ENCODE results near the gene SEMA5A.
A peak's percentile ranks its signal among the peaks of the same experiment; 100 is the strongest.

The SEMA5A gene

GRCh38 chr5:9375756-9376155 is 170.1 kb downstream of the SEMA5A start:
- WGBS: 97% methylated on average over 2 of the region's 2 CpGs
- no peak overlapping the region for H2AFZ ChIP-seq (ENCODE audit: low read depth, low read length)
- no peak overlapping the region for H2BK12ac ChIP-seq (ENCODE audit: low read length in 2 of 2)
- no peak overlapping the region for H3K14ac ChIP-seq (ENCODE audit: low read length in 2 of 2)
- H3K23ac ChIP-seq (ENCODE audit: low read length in 2 of 2): no peak overlapping the region
- no peak overlapping the region for H3K4me2 ChIP-seq (ENCODE audit: low read length, poor library complexity, severe bottlenecking)
- no peak overlapping the region for H2BK15ac ChIP-seq (ENCODE audit: low read depth, poor library complexity, severe bottlenecking)
- H3K36me3 ChIP-seq (ENCODE audit: control insufficient read depth in 1 of 2, insufficient read depth in 2 of 2, low read depth in 1 of 2, low read length in 2 of 2): peaks cover 7 to 11% of the 10 kb centered on the region in 2 experiments
- no peak overlapping the region for H3K4ac ChIP-seq (ENCODE audit: low read depth in 1 of 2, low read length in 2 of 2)
- no peak for DNase-seq
- peaks cover 3% of the 10 kb centered on the region for H3K4me1 ChIP-seq (ENCODE audit: control insufficient read depth, insufficient read depth, low read depth, low read length)
- H3K9ac ChIP-seq (ENCODE audit: low read length): no peak overlapping the region
- no peak overlapping the region for H2AK5ac ChIP-seq (ENCODE audit: low read length, severe bottlenecking)
- H3K79me1 ChIP-seq (replicated peaks; ENCODE audit: low read length, poor library complexity, severe bottlenecking): peaks cover 30% of the 10 kb centered on the region
- no peaks in the 10 kb centered on the region for H3K27me3 ChIP-seq (ENCODE audit: control insufficient read depth in 1 of 2, insufficient read depth in 1 of 2, low read length in 2 of 2)
- no peak overlapping the region for H2BK120ac ChIP-seq (ENCODE audit: low read depth, low read length)
- no peak overlapping the region for H3K4me3 ChIP-seq (ENCODE audit: insufficient read depth in 1 of 2, low read depth in 1 of 2, low read length in 2 of 2)
- no peak overlapping the region for H2BK5ac ChIP-seq (ENCODE audit: low read depth, low read length, poor library complexity, severe bottlenecking)
- H3K9me3 ChIP-seq (ENCODE audit: control insufficient read depth, low read length): no peaks in the 10 kb centered on the region
- no peak overlapping the region for H4K8ac ChIP-seq (ENCODE audit: low read length)
- H4K91ac ChIP-seq (ENCODE audit: low read length): no peak overlapping the region
- H3K18ac ChIP-seq (ENCODE audit: low read depth in 1 of 2, low read length in 2 of 2): no peak overlapping the region
- H3K27ac ChIP-seq (ENCODE audit: low read length, poor library complexity, severe bottlenecking): no peak overlapping the region

- H2AFZ ChIP-seq (ENCODE audit: low read depth, low read length): no peak overlapping the region
- no peak overlapping the region for H2BK120ac ChIP-seq (ENCODE audit: low read depth, low read length)
- no peak overlapping the region for H2BK12ac ChIP-seq (ENCODE audit: low read length in 2 of 2)
- H3K27me3 ChIP-seq (ENCODE audit: control insufficient read depth in 1 of 2, insufficient read depth in 1 of 2, low read length in 2 of 2): no peaks in the 10 kb centered on the region
- no peak overlapping the region for H2BK15ac ChIP-seq (ENCODE audit: low read depth, poor library complexity, severe bottlenecking)
- no peak overlapping the region for H4K91ac ChIP-seq (ENCODE audit: low read length)
- H2AK5ac ChIP-seq (ENCODE audit: low read length, severe bottlenecking): no peak overlapping the region
- H3K79me1 ChIP-seq (replicated peaks; ENCODE audit: low read length, poor library complexity, severe bottlenecking): peaks cover 28% of the 10 kb centered on the region
- peaks cover 2% of the 10 kb centered on the region for H3K9me3 ChIP-seq (ENCODE audit: control insufficient read depth, low read length)
- no peak overlapping the region for H2BK5ac ChIP-seq (ENCODE audit: low read depth, low read length, poor library complexity, severe bottlenecking)
- H3K4me2 ChIP-seq (ENCODE audit: low read length, poor library complexity, severe bottlenecking): no peak overlapping the region
- H4K8ac ChIP-seq (ENCODE audit: low read length): no peak overlapping the region
- H3K4me3 ChIP-seq (ENCODE audit: insufficient read depth in 1 of 2, low read depth in 1 of 2, low read length in 2 of 2): no peak overlapping the region
- H3K18ac ChIP-seq (ENCODE audit: low read depth in 1 of 2, low read length in 2 of 2): no peak overlapping the region
- H3K4me1 ChIP-seq (ENCODE audit: control insufficient read depth, insufficient read depth, low read depth, low read length): peaks cover 3% of the 10 kb centered on the region
- no peak overlapping the region for H3K4ac ChIP-seq (ENCODE audit: low read depth in 1 of 2, low read length in 2 of 2)
- H3K27ac ChIP-seq (ENCODE audit: low read length, poor library complexity, severe bottlenecking): no peak overlapping the region
- H3K23ac ChIP-seq (ENCODE audit: low read length in 2 of 2): no peak overlapping the region
- H3K14ac ChIP-seq (ENCODE audit: low read length in 2 of 2): no peak overlapping the region
- peaks cover 7 to 8% of the 10 kb centered on the region in 2 experiments for H3K36me3 ChIP-seq (ENCODE audit: control insufficient read depth in 1 of 2, insufficient read depth in 2 of 2, low read depth in 1 of 2, low read length in 2 of 2)
- H3K9ac ChIP-seq (ENCODE audit: low read length): no peak overlapping the region
- 92% methylated on average over 4 of the region's 4 CpGs for WGBS
- peak; percentile 40 for DNase-seq
Observed at GRCh38 chr5:9374025-9374424, 171.8 kb downstream of the SEMA5A start.

- peaks cover 28% of the 10 kb centered on the region for H3K79me1 ChIP-seq (replicated peaks; ENCODE audit: low read length, poor library complexity, severe bottlenecking)
- no peak overlapping the region for H2BK5ac ChIP-seq (ENCODE audit: low read depth, low read length, poor library complexity, severe bottlenecking)
- H2BK120ac ChIP-seq (ENCODE audit: low read depth, low read length): no peak overlapping the region
- H3K36me3 ChIP-seq (ENCODE audit: control insufficient read depth in 1 of 2, insufficient read depth in 2 of 2, low read depth in 1 of 2, low read length in 2 of 2): peaks cover 4 to 8% of the 10 kb centered on the region in 2 experiments
- no peak overlapping the region for H2BK12ac ChIP-seq (ENCODE audit: low read length in 2 of 2)
- peaks cover 3% of the 10 kb centered on the region for H3K9me3 ChIP-seq (ENCODE audit: control insufficient read depth, low read length)
- no peak overlapping the region for H3K18ac ChIP-seq (ENCODE audit: low read depth in 1 of 2, low read length in 2 of 2)
- H3K4me3 ChIP-seq (ENCODE audit: insufficient read depth in 1 of 2, low read depth in 1 of 2, low read length in 2 of 2): no peak overlapping the region
- no peak overlapping the region for H2AK5ac ChIP-seq (ENCODE audit: low read length, severe bottlenecking)
- H3K9ac ChIP-seq (ENCODE audit: low read length): no peak overlapping the region
- WGBS: 48% methylated on average over 2 of the region's 2 CpGs
- no peak for DNase-seq
- no peak overlapping the region for H3K23ac ChIP-seq (ENCODE audit: low read length in 2 of 2)
- H4K91ac ChIP-seq (ENCODE audit: low read length): no peak overlapping the region
- no peaks in the 10 kb centered on the region for H3K27me3 ChIP-seq (ENCODE audit: control insufficient read depth in 1 of 2, insufficient read depth in 1 of 2, low read length in 2 of 2)
- H2AFZ ChIP-seq (ENCODE audit: low read depth, low read length): no peak overlapping the region
- no peak overlapping the region for H2BK15ac ChIP-seq (ENCODE audit: low read depth, poor library complexity, severe bottlenecking)
- H3K4me1 ChIP-seq (ENCODE audit: control insufficient read depth, insufficient read depth, low read depth, low read length): peaks cover 3% of the 10 kb centered on the region
- no peak overlapping the region for H3K4me2 ChIP-seq (ENCODE audit: low read length, poor library complexity, severe bottlenecking)
- no peak overlapping the region for H3K14ac ChIP-seq (ENCODE audit: low read length in 2 of 2)
- H3K27ac ChIP-seq (ENCODE audit: low read length, poor library complexity, severe bottlenecking): no peak overlapping the region
- no peak overlapping the region for H3K4ac ChIP-seq (ENCODE audit: low read depth in 1 of 2, low read length in 2 of 2)
- no peak overlapping the region for H4K8ac ChIP-seq (ENCODE audit: low read length)
Observed at GRCh38 chr5:9373571-9373970, 172.3 kb downstream of the SEMA5A start.

- Histone ChIP-seq H3K79me1 (replicated peaks; ENCODE audit: low read length, poor library complexity, severe bottlenecking) (peaks cover 22% of the 10 kb centered on the region), H4K91ac (ENCODE audit: low read length) (no peak overlapping the region), H3K23ac (ENCODE audit: low read length in 2 of 2) (no peak overlapping the region), H2AFZ (ENCODE audit: low read depth, low read length) (no peak overlapping the region), H2BK5ac (ENCODE audit: low read depth, low read length, poor library complexity, severe bottlenecking) (no peak overlapping the region), H3K14ac (ENCODE audit: low read length in 2 of 2) (no peak overlapping the region), H3K27ac (ENCODE audit: low read length, poor library complexity, severe bottlenecking) (no peak overlapping the region), H3K4me2 (ENCODE audit: low read length, poor library complexity, severe bottlenecking) (no peak overlapping the region), H2AK5ac (ENCODE audit: low read length, severe bottlenecking) (no peak overlapping the region), H3K36me3 (ENCODE audit: control insufficient read depth in 1 of 2, insufficient read depth in 2 of 2, low read depth in 1 of 2, low read length in 2 of 2) (peaks cover 0 to 8% of the 10 kb centered on the region in 2 experiments), H3K9ac (ENCODE audit: low read length) (no peak overlapping the region), H4K8ac (ENCODE audit: low read length) (no peak overlapping the region), H2BK15ac (ENCODE audit: low read depth, poor library complexity, severe bottlenecking) (no peak overlapping the region), H3K18ac (ENCODE audit: low read depth in 1 of 2, low read length in 2 of 2) (no peak overlapping the region), H2BK12ac (ENCODE audit: low read length in 2 of 2) (no peak overlapping the region), H3K4ac (ENCODE audit: low read depth in 1 of 2, low read length in 2 of 2) (no peak overlapping the region), H2BK120ac (ENCODE audit: low read depth, low read length) (no peak overlapping the region), H3K27me3 (ENCODE audit: control insufficient read depth in 1 of 2, insufficient read depth in 1 of 2, low read length in 2 of 2) (no peaks in the 10 kb centered on the region), H3K4me1 (ENCODE audit: control insufficient read depth, insufficient read depth, low read depth, low read length) (peaks cover 5% of the 10 kb centered on the region), H3K4me3 (ENCODE audit: insufficient read depth in 1 of 2, low read depth in 1 of 2, low read length in 2 of 2) (no peak overlapping the region), H3K9me3 (ENCODE audit: control insufficient read depth, low read length) (peaks cover 3% of the 10 kb centered on the region)
- DNase-seq: no peak
- WGBS: 91% methylated on average over 2 of the region's 2 CpGs
Observed at GRCh38 chr5:9370256-9370655, 175.6 kb downstream of the SEMA5A start.

Measured in mesenchymal stem cell (in vitro differentiated cells and primary cell).